GM12801 (cell line): ENCODE data around the gene TFEB.
A peak's percentile ranks its signal among the peaks of the same experiment; 100 is the strongest.

ENCODE experiments used
- CTCF ChIP-seq: IDR thresholded peaks from one replicate; pipeline ENCODE4 v1.5.1; 2011; ENCODE audit warnings: control low read depth; ENCODE audit not compliant: insufficient read length; ENCODE audit errors: extremely low read depth

TFEB gene

GRCh38 chr6:41708856-41709255 lies 26.6 kb downstream of the TFEB start:
- no peak for TF ChIP-seq CTCF

GRCh38 chr6:41707565-41708200 lies 27.7 kb downstream of the TFEB start:
- TF ChIP-seq CTCF: no peak

GRCh38 chr6:41706876-41707564 lies 28.4 kb downstream of the TFEB start:
- no peak for TF ChIP-seq CTCF

GRCh38 chr6:41705996-41706835 lies 29.2 kb downstream of the TFEB start:
- TF ChIP-seq CTCF: peak; percentile 18

GRCh38 chr6:41705311-41705995 lies 30.0 kb downstream of the TFEB start:
- no peak for TF ChIP-seq CTCF

- TF ChIP-seq CTCF: no peak
Observed at GRCh38 chr6:41704656-41705310, 30.6 kb downstream of the TFEB start.
